GM12878 (cell line): ENCODE data around the gene DUS1L. TPM values are rescaled to one million over a fixed set of nuclear protein-coding genes. Genes with fewer than 3 reads are reported as not detected.

Experiments used
- ATF7 ChIP-seq: fragments of 450-650 bp; IDR thresholded peaks from 2 replicates; pipeline ENCODE4 v1.6.1; 2016; ENCODE audit warnings: low read depth, mild to moderate bottlenecking
- CBX5 ChIP-seq: sonication (generic); IDR thresholded peaks from 2 replicates; pipeline ENCODE4 v1.6.1; 2016; ENCODE audit warnings: low read depth, moderate library complexity, mild to moderate bottlenecking, inconsistent platforms
- IRF4 ChIP-seq: IDR thresholded peaks from 2 replicates; pipeline ENCODE4 v1.6.1; 2011; ENCODE audit warnings: low read depth, low read length
- KAT2A ChIP-seq: conservative IDR thresholded peaks from 2 replicates; pipeline ENCODE4 v1.6.1; 2011; ENCODE audit warnings: low read depth, low read length; ENCODE audit not compliant: control insufficient read depth
- NBN ChIP-seq: fragments of 450-650 bp; IDR thresholded peaks from 2 replicates; pipeline ENCODE4 v1.6.1; 2016
- NFIC ChIP-seq: IDR thresholded peaks from 2 replicates; pipeline ENCODE4 v1.6.1; 2012; ENCODE audit warnings: low read depth, mild to moderate bottlenecking, inconsistent platforms, low read length, moderate library complexity
- NFYA ChIP-seq: IDR thresholded peaks from 2 replicates; pipeline ENCODE4 v1.6.1; 2011; ENCODE audit warnings: low read depth, mild to moderate bottlenecking, low read length, improper control_type of control experiment, borderline replicate concordance
- PAX5 ChIP-seq: IDR thresholded peaks from 2 replicates; pipeline ENCODE4 v1.6.1; 2011; ENCODE audit warnings: low read depth, low read length, borderline replicate concordance
- RELA ChIP-seq: fragments of 450-650 bp; IDR thresholded peaks from 2 replicates; pipeline ENCODE4 v1.8.0; 2014; ENCODE audit warnings: borderline replicate concordance; ENCODE audit not compliant: partially characterized antibody
- RFX5 ChIP-seq: IDR thresholded peaks from 2 replicates; pipeline ENCODE4 v1.6.1; 2011; ENCODE audit warnings: low read depth, low read length, improper control_type of control experiment
- SP1 ChIP-seq: IDR thresholded peaks from one replicate; pipeline ENCODE4 v1.6.1; 2011; ENCODE audit warnings: low read depth, low read length
- SRF ChIP-seq, 2 experiments: IDR thresholded peaks; 2 replicates each; pipeline ENCODE4 v1.6.1; 2011; ENCODE audit warnings: low read depth in 2 of 2, low read length in 2 of 2, mild to moderate bottlenecking in 1 of 2, moderate library complexity in 1 of 2
- ZNF217 ChIP-seq: fragments of 450-650 bp; IDR thresholded peaks from 2 replicates; pipeline ENCODE4 v1.6.1; 2017; ENCODE audit warnings: antibody characterized with exemption, mild to moderate bottlenecking
- ZNF384 ChIP-seq: IDR thresholded peaks from 2 replicates; pipeline ENCODE4 v1.6.1; 2012; ENCODE audit warnings: low read depth, mild to moderate bottlenecking, low read length, improper control_type of control experiment, borderline replicate concordance
- ZSCAN29 ChIP-seq: fragments of 450-650 bp; IDR thresholded peaks from 2 replicates; pipeline ENCODE4 v1.6.1; 2017; ENCODE audit warnings: mild to moderate bottlenecking, moderate library complexity
- polyA plus RNA-seq, 11 experiments: library from polyadenylated mRNA; depleted of rRNA in 4 of 11; unstranded in 6 of 11; stranded (reverse) in 5 of 11; fragments of >200 nt; fragmentation: Nextera tagmentation in 4 of 11; fragmentation: Illumina TruSeq in 1 of 11; extraction: Ambion mirVana in 4 of 11; extraction: Trizol in 1 of 11; gene quantifications; 1 replicate in 1 of 11; 2 replicates in 10 of 11; pipeline versions ENCODE4 v1.2.1 to v1.2.3, GENCODE V29; 2011 to 2016; ENCODE audit warnings: inconsistent platforms in 2 of 11, missing spikeins in 2 of 11, low read depth in 1 of 11
- total RNA-seq, 4 experiments: library from RNA; depleted of rRNA in 3 of 4; stranded (reverse); fragments of >200 nt in 3 of 4; fragmentation: Illumina TruSeq in 1 of 4; extraction: Trizol in 1 of 4; gene quantifications; 2 replicates each; pipeline versions ENCODE4 v1.2.1 to v1.2.3, GENCODE V29; 2013 to 2021
- TF ChIP-seq, protein P1 (sequence below): fragments of 450-650 bp; IDR thresholded peaks from 2 replicates; pipeline ENCODE4 v1.6.1; 2017; ENCODE audit warnings: low read depth, mild to moderate bottlenecking, moderate library complexity
- TF ChIP-seq, protein P2 (sequence below): fragments of 150-350 bp; IDR thresholded peaks from 2 replicates; pipeline ENCODE4 v1.6.1; 2014; ENCODE audit warnings: mild to moderate bottlenecking, low read depth, low read length
- TF ChIP-seq, protein P3 (sequence below): fragments of 450-650 bp; formaldehyde crosslinking; IDR thresholded peaks from 2 replicates; pipeline ENCODE4 v1.4.0; 2020; ENCODE audit warnings: mild to moderate bottlenecking, moderate library complexity
- TF ChIP-seq, protein P4 (sequence below): IDR thresholded peaks from 2 replicates; pipeline ENCODE4 v1.6.1; 2012; ENCODE audit warnings: low read length, inconsistent platforms
- TF ChIP-seq, protein P5 (sequence below): fragments of 450-650 bp; IDR thresholded peaks from 2 replicates; pipeline ENCODE4 v1.6.1; 2016; ENCODE audit warnings: mild to moderate bottlenecking

The DUS1L gene
- total and polyA plus RNA-seq, 10 of the 15 experiments (the other 5 are each of a cell fraction or from before 2014, with no cell fraction given), result 6.1 to 157 (median 44.5) TPM

DNA sequence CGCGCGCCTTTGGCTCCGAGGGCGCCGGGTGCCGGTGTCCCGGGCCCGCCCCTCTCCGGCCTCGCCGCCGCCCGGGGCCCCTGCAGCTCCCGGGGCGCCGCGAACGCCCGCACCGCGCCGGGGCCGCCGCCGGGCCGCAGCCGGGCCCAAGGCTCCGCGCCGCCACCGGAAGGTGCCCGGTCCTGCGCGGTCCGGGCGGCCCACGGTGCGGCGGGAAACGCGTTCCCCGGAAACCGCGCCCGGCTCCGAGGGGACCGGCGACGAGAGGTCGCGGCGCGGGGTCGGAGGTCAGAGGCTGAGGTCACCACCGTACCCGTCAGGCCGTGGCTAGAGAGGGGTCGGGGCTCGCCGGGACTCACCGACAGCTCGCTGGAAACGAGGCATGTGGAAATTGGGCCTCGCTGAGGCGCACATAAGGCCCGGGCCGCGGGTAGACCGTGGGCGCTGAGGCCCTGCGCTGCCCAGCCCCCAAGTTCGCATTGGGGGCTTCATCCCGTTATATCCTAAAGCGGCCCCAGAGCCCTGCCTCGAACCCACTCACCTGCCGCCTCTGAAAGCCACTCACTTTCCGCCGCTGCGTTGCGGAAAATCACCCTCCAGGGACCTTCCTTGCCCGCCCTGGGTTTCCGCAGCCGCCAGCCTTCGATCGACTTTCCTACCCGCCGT is at the start of gene DUS1L (continued):
- TF ChIP-seq, protein P1, sequence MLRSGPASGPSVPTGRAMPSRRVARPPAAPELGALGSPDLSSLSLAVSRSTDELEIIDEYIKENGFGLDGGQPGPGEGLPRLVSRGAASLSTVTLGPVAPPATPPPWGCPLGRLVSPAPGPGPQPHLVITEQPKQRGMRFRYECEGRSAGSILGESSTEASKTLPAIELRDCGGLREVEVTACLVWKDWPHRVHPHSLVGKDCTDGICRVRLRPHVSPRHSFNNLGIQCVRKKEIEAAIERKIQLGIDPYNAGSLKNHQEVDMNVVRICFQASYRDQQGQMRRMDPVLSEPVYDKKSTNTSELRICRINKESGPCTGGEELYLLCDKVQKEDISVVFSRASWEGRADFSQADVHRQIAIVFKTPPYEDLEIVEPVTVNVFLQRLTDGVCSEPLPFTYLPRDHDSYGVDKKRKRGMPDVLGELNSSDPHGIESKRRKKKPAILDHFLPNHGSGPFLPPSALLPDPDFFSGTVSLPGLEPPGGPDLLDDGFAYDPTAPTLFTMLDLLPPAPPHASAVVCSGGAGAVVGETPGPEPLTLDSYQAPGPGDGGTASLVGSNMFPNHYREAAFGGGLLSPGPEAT, result no peak
- peak; percentile 81 for TF ChIP-seq RELA
- no peak for TF ChIP-seq NBN
- no peak for TF ChIP-seq ZNF217
- no peak for TF ChIP-seq KAT2A
- TF ChIP-seq NFIC, result no peak
- peak; percentile 75 to 94 for TF ChIP-seq SRF (IDR thresholded peaks at IDR 0.05; ENCODE audit: low read depth in 2 of 2, low read length in 2 of 2)
- TF ChIP-seq CBX5, result no peak
- TF ChIP-seq ZSCAN29, result peak; percentile 78; the same call in 1 of the 2 replicates
- TF ChIP-seq, protein P2, sequence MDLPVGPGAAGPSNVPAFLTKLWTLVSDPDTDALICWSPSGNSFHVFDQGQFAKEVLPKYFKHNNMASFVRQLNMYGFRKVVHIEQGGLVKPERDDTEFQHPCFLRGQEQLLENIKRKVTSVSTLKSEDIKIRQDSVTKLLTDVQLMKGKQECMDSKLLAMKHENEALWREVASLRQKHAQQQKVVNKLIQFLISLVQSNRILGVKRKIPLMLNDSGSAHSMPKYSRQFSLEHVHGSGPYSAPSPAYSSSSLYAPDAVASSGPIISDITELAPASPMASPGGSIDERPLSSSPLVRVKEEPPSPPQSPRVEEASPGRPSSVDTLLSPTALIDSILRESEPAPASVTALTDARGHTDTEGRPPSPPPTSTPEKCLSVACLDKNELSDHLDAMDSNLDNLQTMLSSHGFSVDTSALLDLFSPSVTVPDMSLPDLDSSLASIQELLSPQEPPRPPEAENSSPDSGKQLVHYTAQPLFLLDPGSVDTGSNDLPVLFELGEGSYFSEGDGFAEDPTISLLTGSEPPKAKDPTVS, result 0 out of 2 replicates have a peak, but pooled peaks have one; percentile 29
- TF ChIP-seq RFX5, result peak; percentile 31; the same call in 1 of the 2 replicates
- TF ChIP-seq ATF7, result no peak
- TF ChIP-seq, protein P3, sequence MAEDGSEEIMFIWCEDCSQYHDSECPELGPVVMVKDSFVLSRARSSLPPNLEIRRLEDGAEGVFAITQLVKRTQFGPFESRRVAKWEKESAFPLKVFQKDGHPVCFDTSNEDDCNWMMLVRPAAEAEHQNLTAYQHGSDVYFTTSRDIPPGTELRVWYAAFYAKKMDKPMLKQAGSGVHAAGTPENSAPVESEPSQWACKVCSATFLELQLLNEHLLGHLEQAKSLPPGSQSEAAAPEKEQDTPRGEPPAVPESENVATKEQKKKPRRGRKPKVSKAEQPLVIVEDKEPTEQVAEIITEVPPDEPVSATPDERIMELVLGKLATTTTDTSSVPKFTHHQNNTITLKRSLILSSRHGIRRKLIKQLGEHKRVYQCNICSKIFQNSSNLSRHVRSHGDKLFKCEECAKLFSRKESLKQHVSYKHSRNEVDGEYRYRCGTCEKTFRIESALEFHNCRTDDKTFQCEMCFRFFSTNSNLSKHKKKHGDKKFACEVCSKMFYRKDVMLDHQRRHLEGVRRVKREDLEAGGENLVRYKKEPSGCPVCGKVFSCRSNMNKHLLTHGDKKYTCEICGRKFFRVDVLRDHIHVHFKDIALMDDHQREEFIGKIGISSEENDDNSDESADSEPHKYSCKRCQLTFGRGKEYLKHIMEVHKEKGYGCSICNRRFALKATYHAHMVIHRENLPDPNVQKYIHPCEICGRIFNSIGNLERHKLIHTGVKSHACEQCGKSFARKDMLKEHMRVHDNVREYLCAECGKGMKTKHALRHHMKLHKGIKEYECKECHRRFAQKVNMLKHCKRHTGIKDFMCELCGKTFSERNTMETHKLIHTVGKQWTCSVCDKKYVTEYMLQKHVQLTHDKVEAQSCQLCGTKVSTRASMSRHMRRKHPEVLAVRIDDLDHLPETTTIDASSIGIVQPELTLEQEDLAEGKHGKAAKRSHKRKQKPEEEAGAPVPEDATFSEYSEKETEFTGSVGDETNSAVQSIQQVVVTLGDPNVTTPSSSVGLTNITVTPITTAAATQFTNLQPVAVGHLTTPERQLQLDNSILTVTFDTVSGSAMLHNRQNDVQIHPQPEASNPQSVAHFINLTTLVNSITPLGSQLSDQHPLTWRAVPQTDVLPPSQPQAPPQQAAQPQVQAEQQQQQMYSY (CRISPR knock-in tag), result 0 out of 2 replicates have a peak, but pooled peaks have one; percentile 39
- TF ChIP-seq, protein P4, sequence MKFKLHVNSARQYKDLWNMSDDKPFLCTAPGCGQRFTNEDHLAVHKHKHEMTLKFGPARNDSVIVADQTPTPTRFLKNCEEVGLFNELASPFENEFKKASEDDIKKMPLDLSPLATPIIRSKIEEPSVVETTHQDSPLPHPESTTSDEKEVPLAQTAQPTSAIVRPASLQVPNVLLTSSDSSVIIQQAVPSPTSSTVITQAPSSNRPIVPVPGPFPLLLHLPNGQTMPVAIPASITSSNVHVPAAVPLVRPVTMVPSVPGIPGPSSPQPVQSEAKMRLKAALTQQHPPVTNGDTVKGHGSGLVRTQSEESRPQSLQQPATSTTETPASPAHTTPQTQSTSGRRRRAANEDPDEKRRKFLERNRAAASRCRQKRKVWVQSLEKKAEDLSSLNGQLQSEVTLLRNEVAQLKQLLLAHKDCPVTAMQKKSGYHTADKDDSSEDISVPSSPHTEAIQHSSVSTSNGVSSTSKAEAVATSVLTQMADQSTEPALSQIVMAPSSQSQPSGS, result no peak
- TF ChIP-seq, protein P5, sequence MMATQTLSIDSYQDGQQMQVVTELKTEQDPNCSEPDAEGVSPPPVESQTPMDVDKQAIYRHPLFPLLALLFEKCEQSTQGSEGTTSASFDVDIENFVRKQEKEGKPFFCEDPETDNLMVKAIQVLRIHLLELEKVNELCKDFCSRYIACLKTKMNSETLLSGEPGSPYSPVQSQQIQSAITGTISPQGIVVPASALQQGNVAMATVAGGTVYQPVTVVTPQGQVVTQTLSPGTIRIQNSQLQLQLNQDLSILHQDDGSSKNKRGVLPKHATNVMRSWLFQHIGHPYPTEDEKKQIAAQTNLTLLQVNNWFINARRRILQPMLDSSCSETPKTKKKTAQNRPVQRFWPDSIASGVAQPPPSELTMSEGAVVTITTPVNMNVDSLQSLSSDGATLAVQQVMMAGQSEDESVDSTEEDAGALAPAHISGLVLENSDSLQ, result no peak
- TF ChIP-seq PAX5, result no peak
- TF ChIP-seq SP1, result peak; percentile 76
- no peak for TF ChIP-seq ZNF384
- 0 out of 2 replicates have a peak, but pooled peaks have one; percentile 30 for TF ChIP-seq IRF4
- no peak for TF ChIP-seq NFYA
